HCT116 (cell line): ENCODE data around the gene STRN3. TPM values are rescaled to one million over a fixed set of nuclear protein-coding genes. Genes with fewer than 3 reads are reported as not detected.
"Not testable (repeated sequence)": the region's sequence is repeated elsewhere in the genome, so short reads cannot be mapped to it uniquely, and the experiment has no call there.

ENCODE experiments used
- ATAC-seq: fragments of 200-7000 bp; cut with Tn5 transposase; 2 replicates; pipeline ENCODE4 v1.9.1; 2020; ENCODE audit warnings: mild to moderate bottlenecking, moderate library complexity
- BruUV-seq: library from RNA; stranded (reverse); fragments of 400-500 nt; replicated peaks from 2 replicates; lab custom pipeline; 2021; lab: Mats Ljungman, UMichigan
- CTCF ChIA-PET: fragments of 300-600 bp; sonication (Branson Sonifier 250); formaldehyde crosslinking; loops from one replicate; lab custom pipeline; 2021; ENCODE audit warnings: antibody characterized with exemption; lab: Charles Lee
- POLR2A ChIA-PET: fragments of 300-600, 350-600 bp; sonication (Branson Sonifier 250); formaldehyde crosslinking; loops from one replicate; lab custom pipeline; 2021; ENCODE audit warnings: antibody characterized with exemption; lab: Charles Lee
- RAD21 ChIA-PET, 2 experiments: fragments of 300-600 bp; sonication (Branson Sonifier 250); formaldehyde crosslinking; loops; one replicate each; lab custom pipeline; 2023; ENCODE audit warnings: low total read pairs in 2 of 2; ENCODE audit not compliant: uncharacterized antibody in 2 of 2, unreplicated experiment in 2 of 2, low non-redundant PET in 1 of 2; lab: Charles Lee
- DNase-seq: peaks from one replicate; pipeline ENCODE4 v3.0.0-alpha.2; 2010; ENCODE audit warnings: low read depth, low spot score
- H2AFZ ChIP-seq: fragments of 200-600 bp; shearing (Covaris generic), sonication (generic); 2 replicates; pipeline ENCODE4 v1.6.1; 2017; ENCODE audit warnings: low read depth, mixed run types, mixed read lengths, antibody characterized with exemption, low read length; ENCODE audit not compliant: poor library complexity, severe bottlenecking
- H3K27ac ChIP-seq: 2 replicates; pipeline ENCODE4 v1.5.1; 2012; ENCODE audit warnings: low read depth, low read length
- H3K27me3 ChIP-seq: fragments of 200-600 bp; sonication (generic); 2 replicates; pipeline ENCODE4 v1.6.1; 2016; ENCODE audit warnings: mixed run types, low read length, mixed read lengths; ENCODE audit not compliant: insufficient read depth
- H3K36me3 ChIP-seq, 2 experiments: fragments of 200-500 bp in 1 of 2; fragments of 200-600 bp in 1 of 2; sonication (Bioruptor generic) in 1 of 2; sonication (generic) in 1 of 2; 2 replicates each; pipeline versions ENCODE4 v1.5.1 to v1.6.1; 2014 to 2016; ENCODE audit warnings: low read length in 2 of 2, inconsistent platforms in 1 of 2, mixed read lengths in 1 of 2, mixed run types in 1 of 2; ENCODE audit not compliant: insufficient read depth in 2 of 2, control insufficient read depth in 1 of 2
- H3K4me1 ChIP-seq, 2 experiments: fragments of 200-600 bp in 1 of 2; sonication (generic) in 1 of 2; 2 replicates each; pipeline versions ENCODE4 v1.5.1 to v1.6.1; 2012 to 2017; ENCODE audit warnings: low read length in 2 of 2, inconsistent platforms in 1 of 2, mild to moderate bottlenecking in 1 of 2, mixed read lengths in 1 of 2, mixed run types in 1 of 2, moderate library complexity in 1 of 2; ENCODE audit not compliant: insufficient read depth in 2 of 2, control insufficient read depth in 1 of 2
- H3K4me2 ChIP-seq: fragments of 200-600 bp; sonication (generic); 2 replicates; pipeline ENCODE4 v1.6.1; 2017; ENCODE audit warnings: mixed run types, low read length, mixed read lengths
- H3K4me3 ChIP-seq, 2 experiments: fragments of 200-600 bp in 1 of 2; sonication (generic) in 1 of 2; replicated peaks in 1 of 2; 2 replicates each; pipeline ENCODE4 v1.5.1; 2011 to 2016; ENCODE audit warnings: low read length in 2 of 2, control low read depth in 1 of 2, low read depth in 1 of 2, mild to moderate bottlenecking in 1 of 2, mixed read lengths in 1 of 2, mixed run types in 1 of 2
- H3K79me2 ChIP-seq: fragments of 200-600 bp; sonication (generic); 2 replicates; pipeline ENCODE4 v1.6.1; 2017; ENCODE audit warnings: mild to moderate bottlenecking, mixed run types, low read length, moderate library complexity, mixed read lengths; ENCODE audit not compliant: insufficient read depth
- H3K9ac ChIP-seq: fragments of 200-600 bp; sonication (generic); 2 replicates; pipeline ENCODE4 v1.6.1; 2016; ENCODE audit warnings: low read length, mixed read lengths
- H3K9me2 ChIP-seq: fragments of 200-600 bp; sonication (generic), shearing (Covaris generic); 2 replicates; pipeline ENCODE4 v1.6.1; 2017; ENCODE audit warnings: mixed run types, mild to moderate bottlenecking, moderate library complexity; ENCODE audit not compliant: insufficient read depth
- H3K9me3 ChIP-seq, 2 experiments: fragments of 200-500 bp in 1 of 2; fragments of 200-600 bp in 1 of 2; sonication (Bioruptor generic) in 1 of 2; sonication (generic) in 1 of 2; 2 replicates each; pipeline ENCODE4 v1.6.1; 2014 to 2017; ENCODE audit warnings: low read length in 2 of 2, mixed read lengths in 2 of 2, inconsistent platforms in 1 of 2, low read depth in 1 of 2, mild to moderate bottlenecking in 1 of 2, mixed run types in 1 of 2, moderate library complexity in 1 of 2; ENCODE audit not compliant: control insufficient read depth in 1 of 2, insufficient read depth in 1 of 2
- H4K20me1 ChIP-seq: fragments of 200-600 bp; sonication (generic), shearing (Covaris generic); 2 replicates; pipeline ENCODE4 v1.6.1; 2017; ENCODE audit warnings: mixed run types, mild to moderate bottlenecking, moderate library complexity; ENCODE audit not compliant: insufficient read depth
- FOSL1 ChIP-seq: IDR thresholded peaks from 2 replicates; pipeline ENCODE4 v1.6.1; 2012; ENCODE audit warnings: low read depth
- POLR2A ChIP-seq: IDR thresholded peaks from 2 replicates; pipeline ENCODE4 v1.7.0; 2011; ENCODE audit warnings: borderline replicate concordance; ENCODE audit not compliant: insufficient read depth, insufficient read length; ENCODE audit errors: extremely low read depth
- POLR2AphosphoS5 ChIP-seq: IDR thresholded peaks from 2 replicates; pipeline ENCODE4 v1.6.1; 2011; ENCODE audit warnings: mild to moderate bottlenecking, low read depth, low read length, moderate library complexity
- ZNF274 ChIP-seq: fragments of 200-500 bp; sonication (Bioruptor generic); IDR thresholded peaks from 2 replicates; pipeline ENCODE4 v1.6.1; 2014; ENCODE audit warnings: mild to moderate bottlenecking, low read depth, low read length, inconsistent platforms
- intact Hi-C: fragments of 100-400 bp; cut with micrococcal nuclease; formaldehyde crosslinking; loops from 2 replicates; pipeline ENCODE4 v1.10.0; 2022
- total RNA-seq: library from RNA; stranded (reverse); gene quantifications from one replicate; pipeline ENCODE4 v1.2.1, GENCODE V29; 2021; ENCODE audit not compliant: unreplicated experiment

The STRN3 gene
- total RNA-seq, 1 experiment from 2014 or later = 43.4 TPM

- no peak for ATAC-seq
- Histone ChIP-seq H3K36me3 (no peaks in the 10 kb centered on the region), H3K9me2 (no peaks in the 10 kb centered on the region), H3K4me3 (no peak overlapping the region), H4K20me1 (no peaks in the 10 kb centered on the region), H3K79me2 (no peaks in the 10 kb centered on the region), H3K4me1 (peaks cover 0 to 4% of the 10 kb centered on the region in 2 experiments; a peak in 2 of 4 replicates)
- RAD21 ChIA-PET = no interaction called here
- no TSS peak for BruUV-seq
- TF ChIP-seq POLR2A (no peak), POLR2AphosphoS5 (no peak), ZNF274 (no peak), FOSL1 (no peak)
- TF ChIP-seq, all 23 proteins: peak for 0
- intact Hi-C loops = no loop called here
- Histone ChIP-seq H3K27ac (no peak overlapping the region), H3K27me3 (no peaks in the 10 kb centered on the region), H2AFZ (no peak overlapping the region), H3K9me3 (no peaks in the 10 kb centered on the region), H3K4me2 (no peak overlapping the region), H3K9ac (no peak overlapping the region)
- ChIA-PET POLR2A (no interaction called here), CTCF (no interaction called here)
- no peak for DNase-seq
Measured at GRCh38 chr14:31068235-31068634, 42.1 kb upstream of the STRN3 start.

- H3K27me3 ChIP-seq, BruUV-seq, RAD21 ChIA-PET, H3K9me2 ChIP-seq, ATAC-seq, H3K27ac ChIP-seq, H3K4me2 ChIP-seq, intact Hi-C loops, H3K9ac ChIP-seq, H4K20me1 ChIP-seq, H3K9me3 ChIP-seq, H3K36me3 ChIP-seq, CTCF ChIA-PET, DNase-seq, H3K4me3 ChIP-seq, H3K79me2 ChIP-seq, H2AFZ ChIP-seq, POLR2A ChIA-PET: not testable (repeated sequence)
- H3K4me1 ChIP-seq = peaks cover 15 to 18% of the 10 kb centered on the region in 2 experiments
Measured at GRCh38 chr14:31062908-31063307, 36.7 kb upstream of the STRN3 start.
